NB4 (cell line): ENCODE data around the gene MYO1E.

Experiments used
- DNase-seq: peaks from one replicate; pipeline ENCODE4 v3.0.0; 2010; ENCODE audit warnings: low read depth
- H3K4me3 ChIP-seq: one replicate; pipeline ENCODE4 v1.5.1; 2011; ENCODE audit warnings: mild to moderate bottlenecking, low read depth, low read length, moderate library complexity
- MYC ChIP-seq: IDR thresholded peaks from 2 replicates; pipeline ENCODE4 v1.6.1; 2011; ENCODE audit warnings: low read depth, low read length
- POLR2A ChIP-seq: IDR thresholded peaks from 2 replicates; pipeline ENCODE4 v1.6.1; 2011; ENCODE audit warnings: mild to moderate bottlenecking; ENCODE audit not compliant: insufficient read length; ENCODE audit errors: extremely low read depth
- TF ChIP-seq, protein P1 (sequence below): IDR thresholded peaks from 2 replicates; pipeline ENCODE4 v1.6.1; 2011; ENCODE audit warnings: low read depth, low read length
- TF ChIP-seq, protein P2 (sequence below): IDR thresholded peaks from one replicate; pipeline ENCODE4 v1.5.1; 2012; ENCODE audit warnings: low read depth, low read length

MYO1E gene

DNA sequence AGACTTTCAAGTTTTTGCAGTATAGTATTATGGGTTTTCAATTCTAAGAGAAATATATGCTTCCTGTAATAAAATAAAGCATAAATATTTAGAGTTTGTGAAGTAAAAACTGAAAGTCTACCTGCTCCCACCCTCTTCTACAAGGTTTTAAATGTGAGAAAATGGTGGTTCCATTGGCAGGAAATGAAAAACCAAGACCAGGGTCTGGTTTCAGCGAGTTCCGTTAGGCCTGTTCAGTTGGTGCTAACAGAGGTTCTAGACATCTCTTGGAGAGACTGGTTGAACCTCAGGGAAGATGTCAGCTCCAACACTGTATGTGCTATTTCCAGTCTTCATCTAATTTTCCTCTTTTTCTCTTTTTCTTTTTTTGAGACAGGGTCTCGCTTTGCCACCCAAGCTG lies 11.8 kb upstream of the MYO1E start:
- TF ChIP-seq, protein P1, sequence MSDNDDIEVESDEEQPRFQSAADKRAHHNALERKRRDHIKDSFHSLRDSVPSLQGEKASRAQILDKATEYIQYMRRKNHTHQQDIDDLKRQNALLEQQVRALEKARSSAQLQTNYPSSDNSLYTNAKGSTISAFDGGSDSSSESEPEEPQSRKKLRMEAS, result no peak
- TF ChIP-seq POLR2A, result no peak
- TF ChIP-seq, protein P2, sequence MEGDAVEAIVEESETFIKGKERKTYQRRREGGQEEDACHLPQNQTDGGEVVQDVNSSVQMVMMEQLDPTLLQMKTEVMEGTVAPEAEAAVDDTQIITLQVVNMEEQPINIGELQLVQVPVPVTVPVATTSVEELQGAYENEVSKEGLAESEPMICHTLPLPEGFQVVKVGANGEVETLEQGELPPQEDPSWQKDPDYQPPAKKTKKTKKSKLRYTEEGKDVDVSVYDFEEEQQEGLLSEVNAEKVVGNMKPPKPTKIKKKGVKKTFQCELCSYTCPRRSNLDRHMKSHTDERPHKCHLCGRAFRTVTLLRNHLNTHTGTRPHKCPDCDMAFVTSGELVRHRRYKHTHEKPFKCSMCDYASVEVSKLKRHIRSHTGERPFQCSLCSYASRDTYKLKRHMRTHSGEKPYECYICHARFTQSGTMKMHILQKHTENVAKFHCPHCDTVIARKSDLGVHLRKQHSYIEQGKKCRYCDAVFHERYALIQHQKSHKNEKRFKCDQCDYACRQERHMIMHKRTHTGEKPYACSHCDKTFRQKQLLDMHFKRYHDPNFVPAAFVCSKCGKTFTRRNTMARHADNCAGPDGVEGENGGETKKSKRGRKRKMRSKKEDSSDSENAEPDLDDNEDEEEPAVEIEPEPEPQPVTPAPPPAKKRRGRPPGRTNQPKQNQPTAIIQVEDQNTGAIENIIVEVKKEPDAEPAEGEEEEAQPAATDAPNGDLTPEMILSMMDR, result no peak
- TF ChIP-seq MYC, result no peak

DNA sequence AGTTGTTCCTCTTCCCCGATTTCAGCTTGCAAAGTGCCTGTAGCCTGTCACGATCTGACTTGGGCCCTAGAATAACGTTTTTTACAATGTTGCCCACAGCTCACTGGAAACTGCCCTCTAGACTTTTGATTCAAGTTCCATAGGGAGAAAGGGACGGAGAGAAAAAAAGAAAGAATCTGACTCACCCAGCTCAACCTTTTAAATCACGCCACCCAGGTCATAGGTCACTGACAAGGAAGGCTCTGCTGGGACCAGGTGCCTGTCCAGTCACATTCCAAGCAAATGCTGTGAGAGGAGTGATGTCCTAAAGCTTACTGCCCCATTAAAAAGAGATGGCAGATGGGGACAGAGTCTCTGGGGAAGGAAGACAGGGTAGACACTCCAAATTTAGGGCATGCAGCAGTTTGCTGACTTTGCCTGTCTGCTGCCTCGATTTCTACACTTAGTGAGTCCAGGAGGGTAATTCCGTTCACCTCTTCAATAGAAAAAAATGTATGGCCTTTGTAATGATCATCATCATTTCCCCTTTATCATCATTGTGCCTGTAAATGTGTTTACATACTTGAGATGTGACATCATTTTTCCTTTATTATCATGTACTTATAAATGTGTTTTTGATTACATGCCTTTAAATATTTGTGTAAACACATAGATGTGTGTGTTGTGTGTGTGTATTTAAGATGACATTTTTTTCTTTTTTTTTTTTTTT lies 8.4 kb upstream of the MYO1E start:
- DNase-seq, result no peak
- no peak overlapping the region for H3K4me3 ChIP-seq
- TF ChIP-seq, protein P1, result no peak
- TF ChIP-seq POLR2A (no peak), MYC (no peak)

More for the DNA sequence above, 11.8 kb upstream of the MYO1E start:
- DNase-seq, result no peak
- H3K4me3 ChIP-seq, result no peak overlapping the region

DNA sequence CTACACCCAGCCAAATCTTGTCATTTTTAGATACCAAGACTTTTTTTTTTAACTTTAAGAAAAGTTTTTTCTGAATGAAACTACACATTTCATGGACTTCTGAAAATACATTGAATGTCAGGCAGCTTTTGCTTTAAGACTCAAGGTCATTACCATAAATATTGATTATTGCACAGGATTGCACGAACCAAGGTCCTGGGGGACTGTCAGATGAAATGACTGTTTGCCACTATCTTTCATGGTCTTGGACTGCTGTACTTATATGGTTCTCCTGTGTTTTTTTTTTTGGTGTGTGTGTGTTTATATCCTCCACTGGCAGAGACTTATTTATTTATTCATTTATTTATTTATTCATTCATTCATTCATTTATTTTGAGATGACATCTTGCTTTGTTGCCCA lies 6.9 kb upstream of the MYO1E start:
- DNase-seq, result no peak
- no peak overlapping the region for H3K4me3 ChIP-seq
- TF ChIP-seq, protein P2, result no peak
- TF ChIP-seq MYC (no peak), POLR2A (no peak)
- TF ChIP-seq, protein P1, result no peak

DNA sequence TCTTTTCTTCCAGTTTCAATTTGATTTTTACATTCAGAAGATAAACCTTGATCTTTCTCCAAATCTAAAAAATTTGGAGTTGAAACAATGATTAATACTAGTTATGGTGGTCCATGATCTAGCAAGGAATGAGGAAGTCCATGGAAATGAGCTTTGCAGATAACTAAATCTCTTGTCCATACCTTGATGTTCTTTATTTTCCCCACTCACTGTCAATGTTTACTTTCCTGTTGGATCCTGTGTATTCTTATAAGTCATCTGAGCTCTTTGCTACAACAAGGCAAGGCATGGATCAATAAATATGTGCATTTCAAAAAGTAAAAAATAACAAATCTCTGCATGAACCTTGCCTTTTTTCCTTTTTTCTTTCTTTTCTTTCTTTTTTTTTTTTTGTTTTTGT lies 6.2 kb upstream of the MYO1E start:
- no peak for DNase-seq
- no peak overlapping the region for H3K4me3 ChIP-seq
- TF ChIP-seq, protein P2, result no peak
- TF ChIP-seq, protein P1, result no peak
- TF ChIP-seq MYC (no peak), POLR2A (no peak)

DNA sequence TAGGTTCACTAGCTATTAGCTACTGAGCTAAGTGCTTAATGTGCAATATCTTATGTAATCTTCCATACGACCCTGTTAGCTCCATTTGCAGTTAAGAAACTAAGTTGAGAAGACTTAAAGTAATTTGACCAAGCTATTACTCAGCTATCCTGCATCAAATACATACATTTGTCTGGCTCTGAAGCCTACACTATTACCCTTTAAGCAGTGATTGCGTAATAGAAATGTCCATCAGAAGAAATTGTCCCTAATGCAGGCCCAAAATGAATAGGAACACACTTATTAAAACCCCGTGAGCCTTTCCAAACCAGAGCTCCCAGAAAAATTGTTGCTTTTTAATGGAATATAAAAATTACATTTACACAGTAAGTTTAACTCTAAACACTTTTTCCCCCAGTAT lies 5.3 kb upstream of the MYO1E start:
- DNase-seq, result no peak
- H3K4me3 ChIP-seq, result no peak overlapping the region
- TF ChIP-seq, protein P2, result no peak
- TF ChIP-seq POLR2A (no peak), MYC (no peak)
- TF ChIP-seq, protein P1, result no peak

DNA sequence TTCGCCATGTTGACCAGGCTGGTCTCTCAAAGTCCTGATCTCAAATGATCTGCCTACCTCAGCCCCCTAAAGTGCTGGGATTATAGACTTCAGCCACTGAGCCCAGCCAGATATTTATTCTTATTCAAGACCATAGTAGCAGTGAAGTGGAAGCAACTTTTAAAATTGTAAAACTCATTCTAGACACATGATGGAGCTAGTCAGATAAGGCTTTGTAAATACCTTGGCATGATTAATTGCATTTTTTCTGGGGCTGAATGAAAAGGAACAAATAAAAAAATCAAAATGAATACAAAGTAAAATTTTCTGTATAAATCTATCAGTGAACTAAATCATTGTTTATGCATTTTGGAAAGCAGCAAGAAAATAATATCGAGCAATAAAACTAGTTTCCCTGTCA lies 4.1 kb upstream of the MYO1E start:
- no peak for TF ChIP-seq MYC
- no peak overlapping the region for H3K4me3 ChIP-seq
- no peak for DNase-seq

DNA sequence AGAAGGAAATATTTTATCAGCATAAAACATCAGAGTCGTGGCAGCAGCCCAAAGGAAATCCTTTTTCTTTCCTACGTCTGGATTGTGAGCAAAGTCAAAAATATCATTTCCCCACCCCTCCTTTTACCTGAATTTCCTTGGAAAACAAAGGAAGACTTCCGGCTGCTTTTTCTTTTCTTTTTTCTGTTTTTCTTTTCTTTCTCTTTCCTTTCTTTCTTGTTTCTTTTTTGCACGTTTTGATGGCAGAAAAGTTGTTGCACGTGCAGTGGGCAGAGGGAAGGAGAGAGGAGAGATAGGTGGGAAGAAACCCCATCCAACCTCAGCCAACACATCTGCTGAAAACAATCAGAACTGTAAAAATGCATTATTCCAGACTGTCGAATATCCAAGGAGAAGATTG lies 544 bp upstream of the MYO1E start:
- no peak for DNase-seq
- H3K4me3 ChIP-seq, result peak overlapping the region; percentile 16
- no peak for TF ChIP-seq POLR2A
- TF ChIP-seq, protein P1, result no peak
- no peak for TF ChIP-seq MYC
- TF ChIP-seq, protein P2, result no peak
